Nephron progenitor cell (in vitro differentiated cells): ENCODE data around the gene TIMP3.

Source experiments
- DNase-seq: peaks from one replicate; pipeline ENCODE4 v3.0.0; 2021
- H3K27ac Mint-ChIP-seq: 2 replicates; pipeline ENCODE4 v1.8.0; 2021; ENCODE audit warnings: mild to moderate bottlenecking, moderate library complexity, mixed read lengths
- H3K27me3 Mint-ChIP-seq: 2 replicates; pipeline ENCODE4 v1.8.0; 2021; ENCODE audit warnings: mild to moderate bottlenecking, low read depth, mixed read lengths; ENCODE audit not compliant: poor library complexity
- H3K36me3 Mint-ChIP-seq: 2 replicates; pipeline ENCODE4 v1.8.0; 2021; ENCODE audit warnings: low read depth, mixed read lengths
- H3K4me1 Mint-ChIP-seq: 2 replicates; pipeline ENCODE4 v1.8.0; 2021; ENCODE audit warnings: mixed read lengths
- H3K4me3 Mint-ChIP-seq: 2 replicates; pipeline ENCODE4 v1.8.0; 2021; ENCODE audit warnings: mild to moderate bottlenecking, moderate library complexity, mixed read lengths
- H3K9me3 Mint-ChIP-seq: 2 replicates; pipeline ENCODE4 v1.8.0; 2021; ENCODE audit warnings: mild to moderate bottlenecking, moderate library complexity, mixed read lengths
- CTCF ChIP-seq: fragments of 200-600 bp; sonication (generic); IDR thresholded peaks from 2 replicates; pipeline ENCODE4 v1.5.0; 2021; ENCODE audit warnings: antibody characterized with exemption

TIMP3 gene

GRCh38 chr22:32896891-32897290 lies 95.4 kb downstream of the TIMP3 start:
- DNase-seq, result no peak
- Mint-ChIP-seq H3K9me3 (no peaks in the 10 kb centered on the region), H3K4me3 (no peak overlapping the region), H3K27ac (no peak overlapping the region), H3K27me3 (peaks cover 16% of the 10 kb centered on the region), H3K36me3 (no peaks in the 10 kb centered on the region), H3K4me1 (no peaks in the 10 kb centered on the region)
- no peak for TF ChIP-seq CTCF

- no peak for TF ChIP-seq CTCF
- DNase-seq, result no peak
- H3K27ac Mint-ChIP-seq, result no peak overlapping the region
- no peaks in the 10 kb centered on the region for H3K9me3 Mint-ChIP-seq
- H3K4me3 Mint-ChIP-seq, result no peak overlapping the region
- no peaks in the 10 kb centered on the region for H3K36me3 Mint-ChIP-seq
- H3K27me3 Mint-ChIP-seq, result peaks cover 13% of the 10 kb centered on the region
- H3K4me1 Mint-ChIP-seq, result no peaks in the 10 kb centered on the region
These were observed 95.9 kb downstream of the TIMP3 start for GRCh38 chr22:32897400-32897799.

- Mint-ChIP-seq H3K4me1 (peaks cover 18% of the 10 kb centered on the region), H3K9me3 (no peaks in the 10 kb centered on the region), H3K4me3 (no peak overlapping the region), H3K36me3 (no peaks in the 10 kb centered on the region), H3K27ac (no peak overlapping the region), H3K27me3 (peaks cover 12% of the 10 kb centered on the region)
- no peak for TF ChIP-seq CTCF
- DNase-seq, result no peak
These were observed 99.6 kb downstream of the TIMP3 start for GRCh38 chr22:32900886-32901635.

- TF ChIP-seq CTCF, result no peak
- Mint-ChIP-seq H3K27ac (no peak overlapping the region), H3K4me1 (peaks cover 20% of the 10 kb centered on the region), H3K36me3 (no peaks in the 10 kb centered on the region), H3K4me3 (no peak overlapping the region), H3K27me3 (peaks cover 8% of the 10 kb centered on the region), H3K9me3 (no peaks in the 10 kb centered on the region)
- no peak for DNase-seq
These were observed 100.4 kb downstream of the TIMP3 start for GRCh38 chr22:32901925-32902324.

- Mint-ChIP-seq H3K4me3 (no peak overlapping the region), H3K9me3 (no peaks in the 10 kb centered on the region), H3K27ac (no peak overlapping the region), H3K36me3 (no peaks in the 10 kb centered on the region), H3K27me3 (peaks cover 7% of the 10 kb centered on the region), H3K4me1 (peaks cover 20% of the 10 kb centered on the region)
- DNase-seq, result no peak
- no peak for TF ChIP-seq CTCF
These were observed 102.0 kb downstream of the TIMP3 start for GRCh38 chr22:32903507-32903906.

GRCh38 chr22:32904044-32904443 lies 102.5 kb downstream of the TIMP3 start:
- H3K4me3 Mint-ChIP-seq, result no peak overlapping the region
- H3K4me1 Mint-ChIP-seq, result peaks cover 20% of the 10 kb centered on the region
- no peak overlapping the region for H3K27ac Mint-ChIP-seq
- H3K27me3 Mint-ChIP-seq, result peaks cover 7% of the 10 kb centered on the region
- TF ChIP-seq CTCF, result no peak
- no peaks in the 10 kb centered on the region for H3K9me3 Mint-ChIP-seq
- DNase-seq, result peak; percentile 38
- H3K36me3 Mint-ChIP-seq, result no peaks in the 10 kb centered on the region
